Inflammatory macrophage treated with lipopolysaccharide for 4 hours (primary cell): Measurements from ENCODE around the gene RFX2.
A peak's percentile ranks its signal among the peaks of the same experiment; 100 is the strongest.
"Not testable (repeated sequence)": the region's sequence is repeated elsewhere in the genome, so short reads cannot be mapped to it uniquely, and the experiment has no call there.

Experiments used
- DNase-seq: peaks from one replicate; pipeline ENCODE4 v3.0.0-alpha.2; 2020

Gene RFX2

DNA sequence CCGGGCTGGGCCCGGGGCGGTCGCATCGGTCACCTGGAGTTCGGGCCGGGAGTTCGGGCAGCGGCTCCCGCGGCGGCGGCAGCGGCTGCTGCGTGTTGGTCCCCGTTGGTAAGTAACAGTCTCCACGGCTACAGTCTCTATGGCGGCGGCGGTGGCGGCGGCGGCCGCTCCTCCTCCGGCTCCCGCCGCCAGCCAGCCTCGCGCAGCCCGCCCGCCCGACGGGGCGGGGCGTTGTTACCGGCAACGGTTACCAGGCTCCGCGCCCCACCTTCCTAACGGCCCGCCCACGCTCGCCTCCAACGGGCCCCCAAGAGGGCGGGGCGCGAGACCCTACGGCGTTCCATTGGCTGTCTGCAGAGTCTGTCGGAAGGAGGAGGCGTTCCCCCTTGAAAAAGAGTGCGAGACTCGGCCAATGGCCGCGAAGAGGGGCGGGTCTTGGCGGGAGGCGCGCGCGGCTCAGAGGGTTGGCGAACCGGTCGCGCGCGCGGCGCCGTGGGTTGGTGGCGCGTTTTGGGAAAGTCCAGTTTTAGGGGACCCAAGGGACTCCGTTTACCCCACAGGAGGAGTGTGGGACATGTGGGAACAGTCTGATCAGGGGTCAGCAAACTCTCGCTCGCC lies at the start of gene RFX2:
Gene RFX2, minus strand, starts transcription at position 141 of the 618 bp plus-strand sequence. CDS start 63,004 bp downstream, outside the sequence.
- peak; percentile 100 for DNase-seq

DNA sequence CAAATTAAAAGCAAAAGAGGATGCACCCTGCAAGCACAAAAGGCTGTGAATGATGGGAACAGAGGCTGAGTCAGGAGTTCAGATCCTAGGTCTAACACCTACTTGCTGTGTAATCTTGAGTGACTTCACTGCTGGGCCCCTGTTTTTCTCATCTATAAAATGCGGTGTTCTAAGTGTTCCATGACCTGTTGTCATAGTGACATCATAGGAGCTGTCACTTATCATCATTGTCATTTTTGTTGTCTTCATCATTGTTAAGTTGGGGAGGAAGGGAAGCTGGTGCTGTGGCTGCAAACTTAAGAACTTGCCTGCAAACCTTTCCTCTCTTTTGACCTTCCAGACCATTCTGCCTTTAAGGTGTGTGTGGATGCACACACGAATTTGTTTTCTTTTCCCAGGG lies 45.7 kb upstream of the RFX2 start:
- no peak for DNase-seq

DNA sequence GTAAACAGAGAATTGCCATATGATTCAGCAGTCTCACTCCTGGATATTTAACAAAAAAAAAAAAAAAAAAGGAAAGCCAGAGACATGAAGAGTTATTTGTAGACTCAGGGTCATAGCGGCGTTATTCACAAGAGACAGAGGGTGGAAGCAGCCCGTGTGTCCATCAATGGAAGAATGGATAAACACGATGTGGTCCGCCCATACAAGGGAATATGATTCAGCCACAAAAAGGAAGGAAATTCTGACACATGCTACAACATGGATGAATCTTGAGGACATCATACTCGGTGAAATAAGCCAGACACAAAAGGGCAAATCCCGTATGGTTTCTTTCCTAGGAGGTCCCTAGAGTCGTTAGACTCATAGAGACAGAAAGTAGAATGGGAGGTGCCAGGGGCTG lies 40.0 kb upstream of the RFX2 start:
- no peak for DNase-seq

DNA sequence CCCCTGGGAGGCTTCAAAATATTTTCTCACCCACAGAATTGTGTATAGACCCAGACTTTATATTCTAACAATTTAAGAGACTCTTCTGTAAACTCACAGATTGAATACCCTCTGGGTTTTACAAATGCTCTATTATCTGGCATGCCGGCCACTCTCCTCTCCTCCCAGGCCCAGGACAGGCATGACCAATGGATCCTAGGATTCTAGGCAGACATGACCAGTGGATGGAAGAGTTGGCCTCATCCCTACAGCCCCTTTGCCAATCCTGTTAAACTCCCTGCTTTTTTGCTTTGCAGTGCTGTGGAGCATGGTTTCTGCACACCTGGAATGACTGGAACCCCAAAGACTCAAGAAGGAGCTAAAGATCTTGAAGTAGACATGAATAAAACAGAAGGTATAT lies 30.9 kb upstream of the RFX2 start:
- no peak for DNase-seq

DNA sequence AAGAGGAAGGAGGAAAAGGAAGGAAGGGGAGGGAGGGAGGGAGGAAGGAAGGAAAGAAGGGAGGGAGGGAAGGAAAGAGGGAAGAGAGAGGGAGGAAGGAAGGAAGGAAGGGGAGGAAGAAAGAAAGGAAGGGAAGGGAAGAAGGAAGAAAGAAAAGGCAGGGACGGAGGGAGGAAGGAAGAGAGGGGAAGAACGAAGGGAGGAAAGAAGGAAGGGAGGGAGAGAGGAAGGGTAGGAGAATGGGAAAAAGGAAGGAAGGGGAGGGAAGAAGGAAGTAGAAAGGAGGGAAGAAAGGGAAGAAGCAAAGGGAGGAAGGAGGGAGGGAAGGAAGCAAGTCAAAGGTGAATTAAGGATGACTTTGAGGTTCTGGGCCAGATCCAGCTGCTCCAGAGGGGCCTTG lies 28.2 kb upstream of the RFX2 start:
- no peak for DNase-seq

DNA sequence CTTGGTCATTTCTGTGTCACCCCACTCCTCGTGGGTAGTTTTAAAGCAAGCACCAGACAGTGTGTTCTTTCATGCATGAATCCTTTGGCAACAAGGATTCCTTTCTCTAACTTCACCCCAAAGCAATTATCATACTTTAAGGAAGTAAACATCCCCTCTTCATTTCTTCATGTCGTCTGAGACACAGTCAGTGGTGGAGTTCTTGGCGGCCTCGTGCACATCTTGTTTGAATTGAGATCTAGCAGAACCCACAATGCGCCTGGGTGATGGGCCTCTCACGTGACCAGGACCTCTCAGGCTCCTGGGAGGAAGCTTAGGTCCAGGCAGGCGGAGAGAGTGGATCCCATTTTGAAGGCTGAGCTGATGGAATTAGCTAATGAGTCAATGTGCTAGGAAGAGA lies 27.8 kb upstream of the RFX2 start:
- DNase-seq: no peak

DNA sequence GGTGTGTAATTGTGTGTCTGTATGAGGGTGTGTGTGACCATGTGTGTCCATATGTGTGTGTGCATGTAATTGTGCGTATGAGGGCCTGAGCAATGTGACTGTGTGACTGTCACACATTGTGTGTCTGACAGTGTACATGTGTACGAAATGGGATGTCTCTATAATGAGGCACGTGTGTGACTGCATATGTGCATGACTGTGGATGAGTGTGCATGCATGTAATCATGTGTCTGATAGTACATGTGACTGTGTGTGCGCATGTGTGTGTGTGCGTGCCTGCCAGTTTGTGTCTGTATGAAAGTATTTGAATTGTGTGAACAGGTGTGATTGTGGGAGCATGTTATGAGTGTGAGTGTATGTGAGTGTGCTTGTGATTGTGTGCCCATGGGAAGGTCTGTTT lies 22.9 kb upstream of the RFX2 start:
- no peak for DNase-seq

DNA sequence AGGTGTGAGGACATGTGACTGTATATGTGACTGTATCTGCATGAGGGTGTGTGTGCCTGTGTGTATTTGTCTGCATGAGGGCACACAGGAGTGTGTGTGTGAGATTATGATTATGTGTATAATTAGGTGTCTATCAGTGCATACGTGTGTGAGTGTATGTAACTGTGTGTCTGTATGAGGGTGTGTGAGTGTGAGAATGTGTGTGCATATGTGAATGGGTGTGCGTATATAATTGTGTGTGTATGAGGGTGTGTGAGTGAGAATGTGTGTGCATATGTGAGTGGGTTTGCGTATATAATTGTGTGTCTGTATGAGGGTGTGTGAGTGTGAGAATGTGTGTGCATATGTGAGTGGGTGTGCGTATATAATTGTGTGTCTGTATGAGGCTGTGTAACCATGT lies 22.2 kb upstream of the RFX2 start:
- no peak for DNase-seq

DNA sequence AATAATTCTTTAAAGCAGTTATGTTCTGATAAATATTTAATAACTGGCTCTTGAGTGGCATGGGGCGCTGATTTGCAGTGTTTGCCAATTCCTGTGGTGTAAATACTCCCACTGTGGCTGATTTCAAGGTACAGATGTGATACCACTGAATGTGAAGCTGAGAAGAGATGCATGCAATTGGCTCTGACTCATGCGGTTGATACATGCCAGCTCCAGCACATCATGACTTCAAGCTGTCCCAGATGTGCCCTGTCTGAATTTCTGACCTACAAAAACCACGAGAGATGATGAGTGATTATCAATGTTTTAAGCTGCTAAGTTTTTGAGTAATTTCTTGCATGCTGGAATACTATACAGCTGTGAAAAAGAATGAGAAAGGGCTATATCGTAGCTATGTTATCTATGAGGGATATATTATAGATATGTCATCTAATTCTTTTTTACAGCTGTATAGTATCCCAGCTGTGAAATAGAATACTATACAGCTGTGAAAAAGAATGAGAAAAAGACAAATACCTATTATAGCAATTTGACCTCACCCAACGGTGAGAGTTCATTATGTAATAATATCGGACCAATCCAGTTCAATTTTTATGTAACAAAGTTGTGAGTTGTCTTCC lies 17.5 kb upstream of the RFX2 start:
- no peak for DNase-seq

DNA sequence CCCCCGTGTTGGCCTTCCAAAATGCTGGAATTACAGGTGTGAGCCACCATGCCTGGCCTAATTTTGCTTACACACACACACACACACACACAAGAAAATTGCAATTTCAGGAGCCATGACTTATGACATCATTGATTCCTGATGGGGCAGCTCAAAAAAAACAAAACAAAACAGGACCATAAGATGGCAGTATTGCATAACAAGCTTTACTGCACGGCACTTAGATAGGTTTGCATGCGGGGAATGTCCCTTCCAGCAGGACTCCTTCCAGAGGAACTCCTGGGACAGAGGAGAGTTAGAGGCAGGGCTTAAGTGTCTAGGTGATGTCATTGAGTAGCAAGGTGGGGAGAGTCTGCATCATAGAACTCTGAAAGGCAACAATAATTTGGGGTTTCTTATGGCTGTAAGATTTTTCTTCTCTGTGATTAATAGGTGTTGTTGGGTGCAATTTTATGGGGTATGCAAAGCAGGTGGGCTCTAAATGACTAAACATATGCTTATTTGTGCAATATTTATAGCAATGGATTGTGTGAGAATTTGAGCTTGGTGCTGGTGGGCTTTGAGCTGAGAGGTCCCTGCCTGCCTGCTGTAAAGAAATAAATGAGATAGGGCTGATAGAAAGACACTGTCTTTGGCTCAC lies 16.2 kb upstream of the RFX2 start:
- DNase-seq: peak; percentile 78

DNA sequence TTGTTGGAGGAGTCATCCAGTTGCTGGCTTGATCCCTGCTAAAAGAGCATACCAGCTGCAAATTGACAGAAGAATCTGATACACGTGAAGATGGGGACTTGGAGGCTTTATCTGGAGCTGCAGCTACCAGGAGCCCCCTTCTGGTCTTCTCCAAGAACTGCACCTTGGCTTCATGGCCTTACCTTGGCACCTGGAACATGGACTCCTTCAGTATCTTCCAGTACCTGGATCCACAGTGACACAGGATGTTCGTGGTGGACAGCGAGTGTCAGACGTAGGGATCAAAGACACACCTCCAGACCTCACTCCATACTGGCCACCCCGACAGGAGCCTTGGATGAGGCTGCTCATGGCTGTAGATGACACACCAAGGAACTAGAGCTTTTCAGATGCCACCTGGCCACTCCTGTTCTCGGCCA lies 15.3 kb upstream of the RFX2 start:
- peak; percentile 72 for DNase-seq

DNA sequence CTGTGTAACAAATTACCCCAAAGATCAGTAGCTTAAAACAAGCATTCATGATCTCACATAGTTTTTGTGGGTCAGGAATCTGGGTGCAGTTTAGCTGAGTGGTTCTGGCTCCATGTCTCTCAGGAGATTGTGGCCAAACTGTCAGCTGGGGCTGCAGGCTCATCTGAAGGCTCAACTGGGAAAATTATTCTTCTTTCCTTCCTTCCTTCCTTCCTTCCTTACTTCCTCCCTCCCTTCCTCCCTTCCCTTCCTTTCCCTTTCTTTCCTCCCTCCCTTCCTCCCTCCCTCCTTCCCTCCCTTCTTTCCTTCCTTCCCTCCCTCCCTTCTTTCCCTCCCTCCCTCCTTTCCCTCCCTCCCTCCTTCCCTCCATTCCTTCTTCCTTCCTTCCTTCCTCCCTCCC lies 8.7 kb upstream of the RFX2 start:
- DNase-seq: no peak

DNA sequence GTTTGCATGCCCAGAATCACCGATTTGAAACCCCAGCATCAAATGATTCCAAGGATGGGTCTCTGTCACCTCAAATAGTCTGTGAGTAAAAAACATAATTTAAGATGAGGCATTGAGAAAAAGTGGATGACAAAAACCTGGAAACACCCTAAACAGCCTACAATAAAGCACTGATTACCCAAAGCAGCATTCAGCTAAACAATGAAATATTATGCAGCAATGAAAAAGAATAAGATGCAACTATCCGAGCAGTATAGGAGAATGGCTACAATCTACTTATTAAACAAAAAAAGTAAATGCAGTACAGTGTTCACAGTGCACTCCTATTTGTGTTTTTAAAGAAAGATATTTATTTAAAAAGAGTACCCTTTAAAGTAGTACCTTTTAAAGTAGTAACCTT lies 7.7 kb upstream of the RFX2 start:
- no peak for DNase-seq

DNA sequence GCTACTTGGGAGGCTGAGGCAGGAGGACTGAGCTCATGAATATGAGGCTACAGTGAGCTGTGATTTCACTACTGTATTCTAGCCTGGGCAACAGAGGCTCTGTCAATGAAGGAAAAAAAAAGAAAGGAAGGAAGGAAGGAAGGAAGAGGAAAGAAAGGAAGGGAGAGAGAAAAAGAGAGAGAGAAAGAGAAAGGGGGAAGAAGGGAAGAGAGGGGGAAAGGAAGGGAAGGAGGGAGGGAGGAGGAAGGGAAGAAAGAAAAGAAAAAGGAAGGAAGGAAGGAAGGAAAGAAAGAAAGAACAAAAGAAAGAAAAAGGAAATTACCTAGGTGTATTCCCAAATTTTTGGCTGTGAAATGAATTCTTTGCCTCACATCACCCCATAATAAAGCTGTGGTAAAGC lies 7.2 kb upstream of the RFX2 start:
- DNase-seq: no peak

DNA sequence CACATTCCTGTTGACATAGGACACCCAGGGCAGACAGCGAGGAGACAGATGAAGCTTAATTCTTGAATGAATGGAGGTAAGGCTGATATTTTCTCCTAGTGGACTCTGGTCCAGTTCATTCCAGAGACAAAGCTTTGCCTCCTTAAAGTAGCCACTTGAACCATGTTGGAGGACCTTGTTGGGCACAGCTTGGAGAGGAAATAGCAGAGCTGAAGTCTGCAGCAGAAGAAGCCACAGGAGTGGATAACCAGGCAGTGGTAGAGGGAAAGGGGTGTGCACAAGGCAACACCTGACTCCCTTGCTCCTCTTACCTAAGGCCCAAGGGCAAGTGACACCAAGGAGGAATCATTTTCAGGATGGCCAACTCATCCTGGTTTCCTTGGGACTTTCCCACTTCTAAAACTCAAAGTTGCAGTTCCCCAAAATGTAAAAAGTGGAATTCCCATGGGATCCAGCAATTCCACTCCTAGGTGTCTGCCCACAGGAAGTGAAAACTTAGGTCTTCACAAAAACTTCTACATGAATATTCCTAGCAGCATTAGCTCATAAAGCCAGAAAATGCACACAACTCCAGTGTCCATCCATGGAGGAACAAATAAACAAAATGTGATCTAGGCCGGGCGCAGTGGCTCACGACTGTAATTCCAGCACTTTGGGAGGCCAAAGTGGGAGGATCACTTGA lies 6.6 kb upstream of the RFX2 start:
- no peak for DNase-seq

DNA sequence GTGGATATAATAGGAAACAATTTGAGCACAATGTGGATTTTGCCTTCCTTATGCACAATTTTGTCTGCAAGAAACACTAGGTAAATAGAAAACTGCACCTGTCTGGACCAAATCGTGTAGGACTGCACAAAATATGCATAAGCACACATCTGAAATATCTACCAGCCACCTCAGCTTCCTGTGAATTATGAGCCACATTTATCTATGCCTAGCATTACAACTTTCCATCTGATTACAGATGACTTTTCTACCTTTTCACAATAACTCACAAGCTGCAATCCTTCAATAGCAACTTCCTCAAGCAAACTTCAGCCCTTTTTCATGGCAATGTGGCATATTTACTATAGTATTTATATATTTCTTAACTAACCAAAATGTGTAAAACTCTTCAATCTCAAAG lies 5.7 kb upstream of the RFX2 start:
- peak; percentile 30 for DNase-seq

DNA sequence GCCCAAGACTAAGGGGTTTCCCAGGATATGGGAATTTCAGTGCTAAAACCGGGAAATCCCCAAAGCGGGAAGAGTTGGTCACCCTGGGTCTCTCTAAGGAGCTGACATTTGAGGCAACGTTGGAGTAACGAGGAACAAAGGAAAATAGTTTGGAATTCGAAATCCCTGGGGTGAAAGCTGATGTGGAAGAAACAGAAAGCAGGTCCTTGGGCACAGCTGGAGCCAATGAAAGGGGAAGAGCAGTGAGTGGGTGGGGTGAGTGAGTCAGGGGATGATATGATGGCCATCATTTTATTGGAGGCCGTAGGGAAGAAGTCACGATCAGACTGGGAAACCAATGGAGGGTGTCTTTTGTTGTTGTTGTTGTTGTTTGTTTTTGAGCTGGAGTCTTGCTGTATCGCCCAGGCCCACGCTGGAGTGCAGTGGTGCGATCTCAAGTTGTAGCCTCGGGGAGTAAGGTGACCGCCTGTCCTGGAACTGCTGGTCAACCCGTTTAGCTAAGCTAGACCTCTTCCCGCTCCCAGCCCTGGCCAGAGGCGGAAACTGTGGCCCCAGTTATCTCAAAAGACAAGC lies 3.4 kb upstream of the RFX2 start:
- peak; percentile 89 for DNase-seq

DNA sequence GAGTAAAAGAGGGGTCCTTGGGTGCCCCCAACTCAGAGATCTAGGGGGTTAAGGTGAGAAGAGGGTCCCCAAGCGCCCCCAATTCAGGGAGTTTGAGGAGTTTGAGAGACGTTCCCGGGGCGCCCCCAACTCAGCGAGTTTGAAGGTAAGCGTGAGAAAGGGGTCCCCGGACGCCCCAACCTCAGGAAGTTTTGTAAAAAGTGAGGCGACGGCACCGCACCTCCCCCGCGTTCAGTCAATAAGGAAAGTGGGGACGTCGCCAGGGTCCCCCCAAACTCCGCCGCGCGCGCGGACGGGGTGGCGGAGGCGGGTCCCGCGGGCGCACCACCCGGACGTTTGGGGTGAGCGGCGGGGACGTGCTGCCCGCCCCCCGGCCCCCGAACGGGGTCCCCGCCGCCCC lies 353 bp downstream of the RFX2 start:
- DNase-seq: no peak

DNA sequence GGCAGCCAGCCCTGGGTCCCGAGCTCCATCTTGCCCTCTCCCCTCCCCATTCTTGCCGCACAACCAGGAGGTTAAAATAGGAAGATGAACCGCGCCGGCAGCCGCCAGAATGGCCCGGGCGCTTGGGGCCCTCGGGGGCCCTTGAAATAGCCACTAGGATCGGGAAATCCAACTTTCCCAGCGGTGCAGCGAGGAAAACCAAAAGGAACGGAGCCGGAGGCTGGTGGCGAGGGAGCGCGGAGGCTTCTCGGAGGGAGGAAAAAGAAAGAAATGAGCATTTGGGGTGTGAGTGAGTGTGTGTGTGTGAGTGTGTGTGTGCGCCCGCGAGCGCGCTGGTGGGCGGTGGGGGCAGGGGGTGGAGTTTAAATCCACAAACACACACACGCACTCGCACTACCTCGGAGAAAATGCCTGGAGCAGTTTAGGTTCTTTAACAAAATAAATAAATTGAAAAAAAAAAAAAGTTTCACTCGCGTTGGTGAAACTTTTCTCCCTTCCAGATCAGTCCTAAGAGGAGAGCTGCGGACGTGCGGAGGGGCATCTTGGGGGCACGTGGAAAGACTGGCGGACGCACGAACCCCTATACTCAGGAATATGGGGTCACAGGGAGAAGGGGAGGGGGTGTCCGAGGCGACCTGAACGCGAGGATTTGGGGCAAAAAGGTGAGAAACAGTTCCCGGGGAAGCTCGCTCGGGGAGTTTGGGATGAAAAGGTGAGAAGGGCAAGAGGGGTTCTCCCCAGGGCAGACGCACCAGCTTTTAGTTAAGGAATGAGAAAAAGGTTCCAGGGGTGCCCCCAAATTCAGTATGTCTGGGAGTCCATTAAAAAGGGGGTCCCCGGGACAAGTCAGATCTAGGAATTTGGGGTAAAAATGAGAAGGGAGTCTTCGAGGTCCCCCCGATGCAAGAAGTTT lies 1.3 kb downstream of the RFX2 start:
- peak; percentile 34 for DNase-seq

DNA sequence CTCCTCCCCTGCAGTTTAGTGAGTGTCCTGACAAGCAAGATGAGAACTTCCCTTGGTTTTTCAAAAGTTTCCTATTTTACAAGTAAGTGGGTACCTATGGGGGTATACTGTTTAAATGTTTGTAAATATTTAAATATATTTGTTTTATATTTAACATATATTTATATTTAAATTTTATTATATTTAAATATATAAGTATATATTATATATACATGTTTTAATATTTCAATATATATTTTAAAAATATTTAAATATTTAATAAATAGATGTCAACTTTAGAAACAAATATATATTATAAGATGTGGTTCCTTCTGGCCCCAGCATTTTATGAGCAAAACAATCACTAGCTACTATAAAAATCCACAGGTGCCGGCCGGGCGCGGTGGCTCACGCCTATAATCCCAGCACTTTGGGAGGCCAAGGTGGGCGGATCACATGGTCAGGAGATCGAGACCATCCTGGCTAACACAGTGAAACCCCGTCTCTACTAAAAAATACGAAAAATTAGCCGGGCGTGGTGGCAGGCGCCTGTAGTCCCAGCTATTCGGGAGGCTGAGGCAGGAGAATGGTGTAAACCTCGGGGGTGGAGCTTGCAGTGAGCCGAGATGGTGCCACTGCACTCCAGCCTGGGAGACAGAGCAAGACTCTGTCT lies 3.5 kb downstream of the RFX2 start:
- DNase-seq: not testable (repeated sequence)

DNA sequence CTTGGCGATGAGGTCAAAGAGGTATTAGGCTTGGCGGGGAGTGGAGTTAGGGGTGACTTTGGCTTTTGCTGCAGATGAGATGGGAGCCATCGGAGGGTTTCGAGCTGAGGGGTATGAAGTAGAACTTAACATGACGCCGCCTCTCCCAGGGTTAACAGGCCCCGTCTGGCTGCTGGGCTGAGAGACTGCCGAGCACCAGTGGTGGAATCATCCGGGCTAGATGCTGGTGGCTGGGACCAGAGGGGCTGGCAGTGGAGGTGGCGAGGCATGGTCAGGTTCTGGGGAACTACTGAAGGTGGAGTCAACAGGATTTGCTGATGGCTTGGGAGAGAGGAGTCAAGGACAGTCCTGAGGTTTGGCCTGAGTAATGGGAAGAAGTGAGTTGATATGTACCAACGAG lies 4.9 kb downstream of the RFX2 start:
- no peak for DNase-seq

DNA sequence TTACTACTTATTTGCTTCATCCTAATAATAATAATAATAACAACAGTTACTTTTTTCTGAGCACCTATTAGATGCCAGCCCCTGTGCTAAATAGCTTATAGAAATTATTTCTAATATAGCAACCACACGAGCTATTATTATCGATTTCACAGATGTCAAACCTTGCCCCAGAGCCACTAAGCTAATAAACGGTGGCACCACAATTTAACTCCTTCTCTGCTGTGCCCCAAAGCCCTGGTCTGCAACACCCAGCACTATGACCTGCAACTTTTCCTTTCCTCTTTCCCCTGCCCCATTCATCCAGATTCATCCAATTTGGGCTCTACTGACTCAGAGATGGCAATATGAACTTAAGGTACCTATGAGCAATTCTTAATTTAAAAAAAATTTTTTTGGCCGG lies 6.4 kb downstream of the RFX2 start:
- no peak for DNase-seq
